ENCODE measurements around the gene ZNF385B.

GRCh38 chr2:179454443-179455171 lies 406.8 kb downstream of the ZNF385B start:
- TF ChIP-seq POLR2AphosphoS5 (IDR thresholded peaks at IDR 0.05; ENCODE audit: low read depth, low read length) (no peak), POLR2A (IDR thresholded peaks at IDR 0.05; ENCODE audit: low read depth, low read length) (no peak)
